ENCODE measurements around the gene L3MBTL2.

GRCh38 chr22:41243361-41243760 is 38.2 kb downstream of the L3MBTL2 start:
- TF ChIP-seq HSF1 (IDR thresholded peaks at IDR 0.05; ENCODE audit: low read depth, low read length), result no peak
- TF ChIP-seq RB1 (IDR thresholded peaks at IDR 0.05; ENCODE audit: borderline replicate concordance), result no peak
- no peak for TF ChIP-seq ZBTB11 (CRISPR knock-in tag; IDR thresholded peaks at IDR 0.05)
- TF ChIP-seq RBBP5 (conservative IDR thresholded peaks at IDR 0.05), result no peak
- TF ChIP-seq, protein P1, sequence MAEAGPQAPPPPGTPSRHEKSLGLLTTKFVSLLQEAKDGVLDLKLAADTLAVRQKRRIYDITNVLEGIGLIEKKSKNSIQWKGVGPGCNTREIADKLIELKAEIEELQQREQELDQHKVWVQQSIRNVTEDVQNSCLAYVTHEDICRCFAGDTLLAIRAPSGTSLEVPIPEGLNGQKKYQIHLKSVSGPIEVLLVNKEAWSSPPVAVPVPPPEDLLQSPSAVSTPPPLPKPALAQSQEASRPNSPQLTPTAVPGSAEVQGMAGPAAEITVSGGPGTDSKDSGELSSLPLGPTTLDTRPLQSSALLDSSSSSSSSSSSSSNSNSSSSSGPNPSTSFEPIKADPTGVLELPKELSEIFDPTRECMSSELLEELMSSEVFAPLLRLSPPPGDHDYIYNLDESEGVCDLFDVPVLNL (IDR thresholded peaks at IDR 0.05; ENCODE audit: low read depth, low read length), result no peak
- TF ChIP-seq, protein P2, sequence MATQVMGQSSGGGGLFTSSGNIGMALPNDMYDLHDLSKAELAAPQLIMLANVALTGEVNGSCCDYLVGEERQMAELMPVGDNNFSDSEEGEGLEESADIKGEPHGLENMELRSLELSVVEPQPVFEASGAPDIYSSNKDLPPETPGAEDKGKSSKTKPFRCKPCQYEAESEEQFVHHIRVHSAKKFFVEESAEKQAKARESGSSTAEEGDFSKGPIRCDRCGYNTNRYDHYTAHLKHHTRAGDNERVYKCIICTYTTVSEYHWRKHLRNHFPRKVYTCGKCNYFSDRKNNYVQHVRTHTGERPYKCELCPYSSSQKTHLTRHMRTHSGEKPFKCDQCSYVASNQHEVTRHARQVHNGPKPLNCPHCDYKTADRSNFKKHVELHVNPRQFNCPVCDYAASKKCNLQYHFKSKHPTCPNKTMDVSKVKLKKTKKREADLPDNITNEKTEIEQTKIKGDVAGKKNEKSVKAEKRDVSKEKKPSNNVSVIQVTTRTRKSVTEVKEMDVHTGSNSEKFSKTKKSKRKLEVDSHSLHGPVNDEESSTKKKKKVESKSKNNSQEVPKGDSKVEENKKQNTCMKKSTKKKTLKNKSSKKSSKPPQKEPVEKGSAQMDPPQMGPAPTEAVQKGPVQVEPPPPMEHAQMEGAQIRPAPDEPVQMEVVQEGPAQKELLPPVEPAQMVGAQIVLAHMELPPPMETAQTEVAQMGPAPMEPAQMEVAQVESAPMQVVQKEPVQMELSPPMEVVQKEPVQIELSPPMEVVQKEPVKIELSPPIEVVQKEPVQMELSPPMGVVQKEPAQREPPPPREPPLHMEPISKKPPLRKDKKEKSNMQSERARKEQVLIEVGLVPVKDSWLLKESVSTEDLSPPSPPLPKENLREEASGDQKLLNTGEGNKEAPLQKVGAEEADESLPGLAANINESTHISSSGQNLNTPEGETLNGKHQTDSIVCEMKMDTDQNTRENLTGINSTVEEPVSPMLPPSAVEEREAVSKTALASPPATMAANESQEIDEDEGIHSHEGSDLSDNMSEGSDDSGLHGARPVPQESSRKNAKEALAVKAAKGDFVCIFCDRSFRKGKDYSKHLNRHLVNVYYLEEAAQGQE (IDR thresholded peaks at IDR 0.05; ENCODE audit: low read depth, low read length), result no peak
- TF ChIP-seq CTCF (IDR thresholded peaks at IDR 0.05 in 2 of 3, conservative IDR thresholded peaks at IDR 0.05 in 1 of 3; ENCODE audit: control insufficient read depth in 2 of 3, extremely low read depth in 1 of 3, insufficient read depth in 1 of 3, low read depth in 3 of 3, low read length in 3 of 3), result no peak
- TF ChIP-seq RFX5 (IDR thresholded peaks at IDR 0.05; ENCODE audit: low read depth, low read length), result no peak
- TF ChIP-seq FOXM1 (IDR thresholded peaks at IDR 0.05; ENCODE audit: low read depth, low read length), result no peak
- TF ChIP-seq MAX (IDR thresholded peaks at IDR 0.05; ENCODE audit: low read depth, low read length), result no peak
- no peak for TF ChIP-seq USF2 (IDR thresholded peaks at IDR 0.05; ENCODE audit: borderline replicate concordance, low read depth, low read length)
- TF ChIP-seq POLR2A (IDR thresholded peaks at IDR 0.05; ENCODE audit: low read depth, low read length), result no peak
- TF ChIP-seq EZH2 (IDR thresholded peaks at IDR 0.05; ENCODE audit: borderline replicate concordance, control insufficient read depth, low read depth, low read length), result no peak

Measured in GM12878 (cell line).